Kidney epithelial cell (primary cell): ENCODE results near the gene NACAD. TPM values are rescaled to one million over a fixed set of nuclear protein-coding genes. Genes with fewer than 3 reads are reported as not detected.

ENCODE experiments used
- DNase-seq: peaks from one replicate; pipeline ENCODE4 v3.0.0-alpha.2; 2010; ENCODE audit warnings: low read depth
- H3K27me3 ChIP-seq: 2 replicates; pipeline ENCODE4 v1.6.0; 2011; ENCODE audit warnings: low read length; ENCODE audit not compliant: control insufficient read depth, insufficient read depth
- H3K36me3 ChIP-seq: 2 replicates; pipeline ENCODE4 v1.5.1; 2011; ENCODE audit warnings: low read length; ENCODE audit not compliant: control insufficient read depth, insufficient read depth
- H3K4me3 ChIP-seq: 2 replicates; pipeline ENCODE4 v1.5.1; 2011; ENCODE audit warnings: low read depth, mild to moderate bottlenecking, control low read depth, low read length
- total RNA-seq: library from RNA; depleted of rRNA; stranded (reverse); fragments of >200 nt; gene quantifications from 2 replicates; pipeline ENCODE4 v1.2.3, GENCODE V29; 2015
- TF ChIP-seq, protein P1 (sequence below): IDR thresholded peaks from 2 replicates; pipeline ENCODE4 v1.5.1; 2011; ENCODE audit warnings: mild to moderate bottlenecking, moderate library complexity, low read length, control low read depth, inconsistent platforms; ENCODE audit not compliant: insufficient read depth, poor library complexity, severe bottlenecking

NACAD gene
- total RNA-seq, 1 donor from 2014 or later = 4.9 TPM

DNA sequence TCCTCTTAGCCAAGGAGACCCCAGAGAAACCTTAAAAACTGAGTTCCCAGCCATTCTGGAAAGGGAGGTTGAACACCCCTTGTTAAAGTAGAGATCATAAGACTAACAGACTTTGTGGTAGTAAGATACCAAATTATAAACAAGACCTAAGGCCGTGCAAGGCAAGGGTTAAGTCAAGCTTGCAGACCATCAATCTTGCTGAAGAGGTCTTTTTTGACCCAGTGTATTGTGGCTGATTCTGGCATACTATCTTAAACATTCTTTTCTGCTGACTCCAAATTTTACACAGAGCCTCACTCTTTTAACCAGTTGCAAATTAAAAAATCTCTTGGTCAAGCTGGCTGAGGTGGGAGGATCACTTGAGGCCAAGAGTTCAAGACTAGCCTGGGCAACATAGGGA lies 23.9 kb upstream of the NACAD start:
- Histone ChIP-seq H3K4me3 (peak overlapping the region; percentile 97), H3K27me3 (peaks cover 5% of the 10 kb centered on the region), H3K36me3 (peaks cover 5% of the 10 kb centered on the region)
- no peak for DNase-seq
- TF ChIP-seq, protein P1, sequence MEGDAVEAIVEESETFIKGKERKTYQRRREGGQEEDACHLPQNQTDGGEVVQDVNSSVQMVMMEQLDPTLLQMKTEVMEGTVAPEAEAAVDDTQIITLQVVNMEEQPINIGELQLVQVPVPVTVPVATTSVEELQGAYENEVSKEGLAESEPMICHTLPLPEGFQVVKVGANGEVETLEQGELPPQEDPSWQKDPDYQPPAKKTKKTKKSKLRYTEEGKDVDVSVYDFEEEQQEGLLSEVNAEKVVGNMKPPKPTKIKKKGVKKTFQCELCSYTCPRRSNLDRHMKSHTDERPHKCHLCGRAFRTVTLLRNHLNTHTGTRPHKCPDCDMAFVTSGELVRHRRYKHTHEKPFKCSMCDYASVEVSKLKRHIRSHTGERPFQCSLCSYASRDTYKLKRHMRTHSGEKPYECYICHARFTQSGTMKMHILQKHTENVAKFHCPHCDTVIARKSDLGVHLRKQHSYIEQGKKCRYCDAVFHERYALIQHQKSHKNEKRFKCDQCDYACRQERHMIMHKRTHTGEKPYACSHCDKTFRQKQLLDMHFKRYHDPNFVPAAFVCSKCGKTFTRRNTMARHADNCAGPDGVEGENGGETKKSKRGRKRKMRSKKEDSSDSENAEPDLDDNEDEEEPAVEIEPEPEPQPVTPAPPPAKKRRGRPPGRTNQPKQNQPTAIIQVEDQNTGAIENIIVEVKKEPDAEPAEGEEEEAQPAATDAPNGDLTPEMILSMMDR = no peak

DNA sequence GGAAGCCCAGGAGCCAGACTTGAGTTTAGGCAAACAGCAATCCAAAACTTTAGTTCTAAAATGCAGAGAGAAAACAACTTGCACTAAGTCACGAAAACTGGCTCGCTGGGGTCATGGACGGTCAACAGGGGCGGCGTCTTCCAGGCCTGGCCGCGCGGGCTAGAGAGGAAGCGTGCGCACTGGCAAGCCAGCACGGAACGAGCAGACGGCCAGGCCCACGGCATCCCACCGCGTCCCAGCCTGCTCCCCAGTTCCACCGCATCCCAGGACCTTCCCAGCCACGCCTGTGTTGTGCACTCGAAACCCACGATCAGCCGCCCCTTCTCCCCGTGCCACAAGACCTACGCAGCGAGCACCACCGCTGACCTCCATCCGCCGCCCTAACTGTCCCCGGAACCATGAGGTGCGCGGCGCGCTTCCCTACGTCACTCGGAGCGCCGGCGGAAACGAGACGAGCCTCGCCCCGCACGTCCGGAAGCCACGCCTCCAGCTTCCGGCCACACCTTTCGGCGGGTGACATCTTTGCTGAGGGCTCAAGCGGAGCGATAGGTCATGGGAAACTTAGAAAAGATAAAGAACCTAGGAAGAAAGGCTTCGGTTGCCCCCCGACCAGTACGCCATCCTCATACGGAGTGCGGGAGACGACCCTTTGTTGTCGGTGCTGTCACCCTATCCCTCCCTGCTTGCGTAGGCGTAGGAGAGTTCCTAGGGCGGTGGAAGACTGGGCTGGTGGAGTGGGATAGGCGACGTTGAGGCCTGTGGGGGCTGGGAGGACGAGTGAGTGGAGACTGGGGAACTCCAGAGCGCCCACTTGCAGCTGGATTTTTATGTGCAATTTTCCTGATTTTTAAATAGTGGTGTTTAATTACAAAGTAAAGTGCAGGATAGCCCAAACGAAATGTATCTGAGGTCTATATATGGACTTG lies 22.8 kb upstream of the NACAD start, which contains the start of gene TBRG4:
Gene TBRG4, minus strand, starts transcription at position 400 of the 926 bp plus-strand sequence. CDS start 2,460 bp downstream, outside the sequence.
- peaks cover 5% of the 10 kb centered on the region for H3K27me3 ChIP-seq
- DNase-seq = peak; percentile 59
- H3K4me3 ChIP-seq = peak within 1 kb of the TSS; percentile 97
- H3K36me3 ChIP-seq = peaks cover 5% of the 10 kb centered on the region
- TF ChIP-seq, protein P1 = peak; percentile 33

DNA sequence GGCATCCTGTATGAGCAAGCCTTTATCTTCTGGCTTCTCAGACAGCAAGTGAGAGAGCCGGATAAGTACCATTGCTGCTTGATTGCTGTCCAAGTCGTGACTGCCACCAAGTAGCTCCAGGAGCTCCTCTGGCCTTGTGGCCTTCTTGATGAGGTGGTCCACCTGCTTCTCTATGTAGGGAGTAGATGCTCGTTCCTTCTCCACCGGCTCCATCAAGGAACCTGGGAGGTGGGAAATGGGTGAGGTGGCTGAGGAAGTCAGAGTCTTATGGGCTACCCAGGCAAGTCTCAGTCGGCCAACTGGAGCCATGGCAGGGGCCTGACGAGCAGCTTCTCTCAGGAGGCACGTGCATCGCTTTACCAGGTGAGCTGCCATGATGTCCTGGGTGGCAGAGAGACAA lies 20.1 kb upstream of the NACAD start:
- Histone ChIP-seq H3K4me3 (no peak overlapping the region), H3K36me3 (peaks cover 9% of the 10 kb centered on the region), H3K27me3 (no peaks in the 10 kb centered on the region)
- no peak for DNase-seq
- TF ChIP-seq, protein P1 = no peak

DNA sequence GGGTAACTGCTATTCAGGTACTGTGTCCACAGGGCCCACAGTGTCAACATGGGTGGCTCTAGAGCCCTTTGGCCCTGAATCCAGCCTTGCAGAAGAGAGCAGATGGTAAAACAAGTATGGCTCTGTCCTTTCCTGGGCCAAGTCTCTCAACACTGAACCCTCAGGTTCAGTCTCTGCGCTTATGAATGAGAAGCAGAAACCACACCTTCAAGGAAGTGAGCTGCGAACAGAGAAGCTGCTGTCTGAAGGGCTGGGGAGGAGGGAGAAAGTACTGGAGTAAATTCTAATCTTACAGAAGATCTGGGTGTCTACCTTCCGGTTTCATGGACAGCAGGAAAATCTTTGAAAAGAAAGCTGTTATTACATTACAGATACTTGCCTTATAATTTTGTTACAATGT lies 18.6 kb upstream of the NACAD start:
- Histone ChIP-seq H3K36me3 (peaks cover 9% of the 10 kb centered on the region), H3K4me3 (no peak overlapping the region), H3K27me3 (no peaks in the 10 kb centered on the region)
- TF ChIP-seq, protein P1 = no peak
- no peak for DNase-seq

DNA sequence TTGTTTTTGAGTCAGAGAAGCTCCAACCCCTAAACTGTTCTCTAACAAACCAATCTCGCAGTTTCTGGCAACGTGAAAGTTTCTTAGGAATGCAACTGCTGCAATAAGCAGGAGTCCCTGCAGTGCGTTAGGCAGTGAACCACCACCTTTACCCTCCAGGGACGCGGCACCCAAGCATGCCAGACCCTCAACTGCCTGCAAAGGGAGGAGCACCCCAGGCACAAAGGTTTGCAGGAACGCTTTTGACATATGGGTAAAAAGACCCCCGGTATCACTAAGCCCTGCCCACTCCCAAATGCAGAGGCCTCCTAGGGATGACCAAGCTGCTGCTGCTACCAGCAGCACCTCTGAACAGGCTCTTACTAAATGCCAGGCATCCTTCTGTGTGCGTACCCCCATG lies 18.1 kb upstream of the NACAD start:
- DNase-seq = no peak
- no peaks in the 10 kb centered on the region for H3K27me3 ChIP-seq
- TF ChIP-seq, protein P1 = no peak
- no peak overlapping the region for H3K4me3 ChIP-seq
- peaks cover 11% of the 10 kb centered on the region for H3K36me3 ChIP-seq
